Caco-2 (cell line): Measurements from ENCODE around the gene ORC4. TPM values are rescaled to one million over a fixed set of nuclear protein-coding genes. Genes with fewer than 3 reads are reported as not detected.

Experiments
- BruUV-seq: library from RNA; stranded (reverse); fragments of 400-500 nt; replicated peaks from 2 replicates; lab custom pipeline; 2021; lab: Mats Ljungman, UMichigan
- CTCF ChIA-PET: fragments of 300-600 bp; sonication (Branson Sonifier 250); formaldehyde crosslinking; loops from one replicate; lab custom pipeline; 2022; ENCODE audit warnings: antibody characterized with exemption; lab: Charles Lee
- POLR2A ChIA-PET: fragments of 300-600 bp; sonication (Branson Sonifier 250); formaldehyde crosslinking; loops from one replicate; lab custom pipeline; 2022; ENCODE audit warnings: antibody characterized with exemption; lab: Charles Lee
- DNase-seq, 2 experiments: peaks; one replicate each; pipeline versions ENCODE4 v3.0.0 to v3.0.0-alpha.2; 2020 to 2022
- H3K27me3 ChIP-seq: replicated peaks from 2 replicates; pipeline ENCODE4 v1.6.0; 2011; ENCODE audit warnings: low read length; ENCODE audit not compliant: control insufficient read depth, insufficient read depth
- H3K36me3 ChIP-seq: 2 replicates; pipeline ENCODE4 v1.5.1; 2011; ENCODE audit warnings: low read length; ENCODE audit not compliant: control insufficient read depth, insufficient read depth
- H3K4me1 ChIP-seq: fragments of 250-450 bp; sonication (Bioruptor Pico); 2 replicates; pipeline ENCODE4 v1.5.1; 2020; ENCODE audit warnings: mild to moderate bottlenecking
- H3K4me3 ChIP-seq: 2 replicates; pipeline ENCODE4 v1.5.1; 2011; ENCODE audit warnings: low read depth, mild to moderate bottlenecking, control low read depth, low read length
- H3K9me3 ChIP-seq: fragments of 250-450 bp; sonication (Bioruptor Pico); 2 replicates; pipeline ENCODE4 v1.5.1; 2020; ENCODE audit warnings: mild to moderate bottlenecking, moderate library complexity
- H3K27ac Mint-ChIP-seq: one replicate; pipeline ENCODE4 v1.8.0; 2022; ENCODE audit warnings: mixed read lengths; ENCODE audit not compliant: unreplicated experiment
- H3K27me3 Mint-ChIP-seq: one replicate; pipeline ENCODE4 v1.8.0; 2022; ENCODE audit warnings: mixed read lengths; ENCODE audit not compliant: insufficient read depth, unreplicated experiment
- H3K36me3 Mint-ChIP-seq: one replicate; pipeline ENCODE4 v1.8.0; 2022; ENCODE audit warnings: mild to moderate bottlenecking, mixed read lengths; ENCODE audit not compliant: insufficient read depth, unreplicated experiment
- H3K4me1 Mint-ChIP-seq: one replicate; pipeline ENCODE4 v1.8.0; 2022; ENCODE audit warnings: low read depth, mixed read lengths; ENCODE audit not compliant: unreplicated experiment
- H3K4me3 Mint-ChIP-seq: one replicate; pipeline ENCODE4 v1.8.0; 2022; ENCODE audit warnings: mild to moderate bottlenecking, moderate library complexity, mixed read lengths; ENCODE audit not compliant: unreplicated experiment
- H3K9me3 Mint-ChIP-seq: one replicate; pipeline ENCODE4 v1.8.0; 2022; ENCODE audit warnings: mixed read lengths; ENCODE audit not compliant: unreplicated experiment
- intact Hi-C: fragments of 100-400 bp; cut with micrococcal nuclease; formaldehyde crosslinking; loops from one replicate; pipeline ENCODE4 v1.10.0; 2022; ENCODE audit not compliant: unreplicated experiment
- total RNA-seq: library from RNA; stranded (reverse); gene quantifications from 2 replicates; pipeline ENCODE4 v1.2.3, GENCODE V29; 2022
- TF ChIP-seq, protein P1 (sequence below), 2 experiments: fragments of 200-600 bp in 1 of 2; IDR thresholded peaks; 1 replicate in 1 of 2; 2 replicates in 1 of 2; pipeline versions ENCODE4 v1.5.1 to v1.8.0; 2011 to 2022; ENCODE audit warnings: antibody characterized with exemption in 1 of 2, control low read depth in 1 of 2, inconsistent platforms in 1 of 2, low read depth in 1 of 2, low read length in 1 of 2, mild to moderate bottlenecking in 1 of 2, moderate library complexity in 1 of 2; ENCODE audit not compliant: insufficient read depth in 1 of 2, severe bottlenecking in 1 of 2, unreplicated experiment in 1 of 2

ORC4 gene
- total RNA-seq, 1 experiment from 2014 or later = 56.3 TPM

DNA sequence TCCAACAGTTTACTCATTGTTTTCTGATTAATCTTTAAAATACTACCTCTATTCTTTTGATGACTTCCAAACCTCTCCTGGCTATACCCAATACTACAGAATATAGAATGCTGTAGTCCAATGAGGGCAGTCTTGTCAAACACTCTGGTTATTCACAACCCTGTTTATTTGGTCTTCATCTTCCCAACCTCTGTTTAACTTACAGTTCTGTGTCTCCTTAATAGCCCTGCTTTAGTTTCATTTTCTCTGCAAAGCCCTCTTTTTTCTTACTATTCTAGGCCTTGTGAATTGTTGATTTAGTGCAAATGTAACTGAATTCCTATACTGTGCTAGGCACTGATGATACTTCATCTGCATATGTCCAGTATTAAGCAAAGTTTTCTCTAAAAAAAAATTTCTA is 135.7 kb downstream of the ORC4 start:
- intact Hi-C loops = no loop called here
- no peak overlapping the region for H3K4me3 ChIP-seq
- H3K9me3 Mint-ChIP-seq = no peaks in the 10 kb centered on the region
- H3K36me3 ChIP-seq = no peaks in the 10 kb centered on the region
- ChIA-PET POLR2A (no interaction called here), CTCF (interaction anchor here (0.7 kb wide), 1 partner anchor 86 kb away, joined by 3 read pairs; no protein-coding TSS in a partner anchor)
- DNase-seq = no peak
- no peaks in the 10 kb centered on the region for H3K4me1 ChIP-seq
- H3K4me3 Mint-ChIP-seq = no peak overlapping the region
- H3K4me1 Mint-ChIP-seq = no peaks in the 10 kb centered on the region
- H3K9me3 ChIP-seq = no peaks in the 10 kb centered on the region
- H3K36me3 Mint-ChIP-seq = no peaks in the 10 kb centered on the region
- no peaks in the 10 kb centered on the region for H3K27me3 Mint-ChIP-seq
- BruUV-seq = no TSS peak
- no peak overlapping the region for H3K27ac Mint-ChIP-seq
- H3K27me3 ChIP-seq = no peaks in the 10 kb centered on the region
- TF ChIP-seq, protein P1, sequence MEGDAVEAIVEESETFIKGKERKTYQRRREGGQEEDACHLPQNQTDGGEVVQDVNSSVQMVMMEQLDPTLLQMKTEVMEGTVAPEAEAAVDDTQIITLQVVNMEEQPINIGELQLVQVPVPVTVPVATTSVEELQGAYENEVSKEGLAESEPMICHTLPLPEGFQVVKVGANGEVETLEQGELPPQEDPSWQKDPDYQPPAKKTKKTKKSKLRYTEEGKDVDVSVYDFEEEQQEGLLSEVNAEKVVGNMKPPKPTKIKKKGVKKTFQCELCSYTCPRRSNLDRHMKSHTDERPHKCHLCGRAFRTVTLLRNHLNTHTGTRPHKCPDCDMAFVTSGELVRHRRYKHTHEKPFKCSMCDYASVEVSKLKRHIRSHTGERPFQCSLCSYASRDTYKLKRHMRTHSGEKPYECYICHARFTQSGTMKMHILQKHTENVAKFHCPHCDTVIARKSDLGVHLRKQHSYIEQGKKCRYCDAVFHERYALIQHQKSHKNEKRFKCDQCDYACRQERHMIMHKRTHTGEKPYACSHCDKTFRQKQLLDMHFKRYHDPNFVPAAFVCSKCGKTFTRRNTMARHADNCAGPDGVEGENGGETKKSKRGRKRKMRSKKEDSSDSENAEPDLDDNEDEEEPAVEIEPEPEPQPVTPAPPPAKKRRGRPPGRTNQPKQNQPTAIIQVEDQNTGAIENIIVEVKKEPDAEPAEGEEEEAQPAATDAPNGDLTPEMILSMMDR (IDR thresholded peaks at IDR 0.05; ENCODE audit: insufficient read depth in 1 of 2, low read depth in 1 of 2, low read length in 1 of 2, severe bottlenecking in 1 of 2, unreplicated experiment in 1 of 2) = no peak

DNA sequence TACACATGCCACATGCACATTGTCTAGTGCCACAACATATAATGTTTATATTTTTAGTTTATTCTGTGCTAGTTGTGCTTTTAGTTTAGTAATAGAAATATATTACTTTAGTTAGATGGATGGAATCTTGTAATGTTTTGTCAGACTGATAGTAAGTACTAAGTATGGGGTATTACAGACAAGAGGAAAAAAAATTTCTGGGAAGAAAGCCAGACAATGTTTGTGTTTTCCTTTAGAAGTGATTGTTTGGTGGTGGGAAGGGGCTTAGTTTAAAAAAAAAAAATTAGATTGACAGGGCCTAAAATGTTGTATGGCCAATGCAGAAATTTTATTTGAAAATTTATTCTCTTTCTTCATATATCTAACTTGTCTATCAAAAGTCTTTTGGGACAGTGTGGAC is 137.9 kb downstream of the ORC4 start:
- intact Hi-C loops = no loop called here
- BruUV-seq = no TSS peak
- H3K27me3 ChIP-seq = no peaks in the 10 kb centered on the region
- POLR2A ChIA-PET = no interaction called here
- H3K4me3 Mint-ChIP-seq = no peak overlapping the region
- no peaks in the 10 kb centered on the region for H3K4me1 ChIP-seq
- H3K27me3 Mint-ChIP-seq = no peaks in the 10 kb centered on the region
- CTCF ChIA-PET = no interaction called here
- no peaks in the 10 kb centered on the region for H3K9me3 ChIP-seq
- H3K36me3 Mint-ChIP-seq = no peaks in the 10 kb centered on the region
- no peak overlapping the region for H3K27ac Mint-ChIP-seq
- H3K9me3 Mint-ChIP-seq = no peaks in the 10 kb centered on the region
- no peak for DNase-seq
- no peaks in the 10 kb centered on the region for H3K4me1 Mint-ChIP-seq
- TF ChIP-seq, protein P1 (IDR thresholded peaks at IDR 0.05; ENCODE audit: insufficient read depth in 1 of 2, low read depth in 1 of 2, low read length in 1 of 2, severe bottlenecking in 1 of 2, unreplicated experiment in 1 of 2) = no peak
- H3K4me3 ChIP-seq = no peak overlapping the region
- no peaks in the 10 kb centered on the region for H3K36me3 ChIP-seq

Other genes with a start within 250 kb of the ORC4 start
- gene ACVR2A, start 175.7 kb downstream of the ORC4 start, total RNA-seq = 15.7 and 16.4 TPM in 2 replicates
- 23.7 and 27.5 TPM in 2 replicates for gene MBD5, start 354 bp upstream of the ORC4 start, total RNA-seq